Fibroblast of mammary gland (primary cell): ENCODE measurements around the gene PSMA7.

Experiments used
- DNase-seq: peaks from one replicate; pipeline ENCODE4 v3.0.0-alpha.2; 2010; ENCODE audit warnings: low read depth
- H3K4me3 ChIP-seq: 2 replicates; pipeline ENCODE4 v1.5.1; 2011; ENCODE audit warnings: low read depth, mild to moderate bottlenecking, low read length, moderate library complexity; ENCODE audit not compliant: control insufficient read depth
- CTCF ChIP-seq: conservative IDR thresholded peaks from 2 replicates; pipeline ENCODE4 v1.5.1; 2011; ENCODE audit warnings: low read depth, low read length, inconsistent platforms; ENCODE audit not compliant: control insufficient read depth, insufficient read depth

The PSMA7 gene

DNA sequence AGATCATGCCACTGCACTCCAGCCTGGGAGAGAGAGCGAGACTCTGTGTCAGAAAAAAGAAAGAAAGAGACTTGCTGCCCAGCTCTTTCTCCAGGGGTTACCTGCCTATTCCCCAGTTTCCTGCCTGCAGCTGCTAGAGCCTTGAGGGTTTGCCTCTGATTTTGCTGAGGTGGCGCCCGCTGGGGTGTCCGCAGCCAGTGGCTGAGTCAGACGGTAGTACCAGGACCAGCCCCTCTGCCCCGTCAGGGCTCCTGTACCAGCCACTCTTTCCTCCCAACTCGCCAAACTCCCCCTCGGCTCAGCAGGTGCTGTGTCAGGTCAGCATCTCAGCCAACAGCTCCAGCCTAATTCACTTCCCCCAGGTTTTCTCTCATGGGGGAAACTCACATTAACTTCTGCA is 28.3 kb downstream of the PSMA7 start:
- no peak for TF ChIP-seq CTCF
- DNase-seq, result no peak
- no peak overlapping the region for H3K4me3 ChIP-seq

DNA sequence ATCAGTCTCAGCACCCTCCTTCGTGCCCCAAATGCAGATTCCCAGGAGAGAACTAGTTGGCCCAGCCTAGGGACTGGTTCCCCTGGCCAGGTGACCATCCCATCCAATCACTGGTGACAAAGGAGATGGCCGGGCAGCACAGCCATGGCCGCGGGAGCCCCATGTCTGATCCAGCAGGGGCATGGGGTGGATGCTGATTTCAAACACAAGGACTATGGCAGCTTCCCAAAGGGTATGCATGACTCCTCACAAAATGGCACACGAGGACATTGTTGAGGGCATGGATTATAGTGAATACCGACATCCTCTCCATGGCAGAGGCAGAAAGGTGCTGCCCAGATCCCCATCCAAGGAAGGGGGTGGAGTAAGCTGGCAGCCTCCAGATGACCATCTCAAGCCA is 30.8 kb downstream of the PSMA7 start:
- TF ChIP-seq CTCF, result no peak
- DNase-seq, result no peak

GRCh38 chr20:62111148-62111547 is 32.0 kb downstream of the PSMA7 start:
- no peak for TF ChIP-seq CTCF
- no peak for DNase-seq

More for the DNA sequence above, 30.8 kb downstream of the PSMA7 start:
- H3K4me3 ChIP-seq, result no peak overlapping the region

GRCh38 chr20:62105592-62105991 is 37.6 kb downstream of the PSMA7 start:
- no peak for TF ChIP-seq CTCF
- no peak overlapping the region for H3K4me3 ChIP-seq
- DNase-seq, result no peak

More at GRCh38 chr20:62111148-62111547, 32.0 kb downstream of the PSMA7 start:
- no peak overlapping the region for H3K4me3 ChIP-seq

DNA sequence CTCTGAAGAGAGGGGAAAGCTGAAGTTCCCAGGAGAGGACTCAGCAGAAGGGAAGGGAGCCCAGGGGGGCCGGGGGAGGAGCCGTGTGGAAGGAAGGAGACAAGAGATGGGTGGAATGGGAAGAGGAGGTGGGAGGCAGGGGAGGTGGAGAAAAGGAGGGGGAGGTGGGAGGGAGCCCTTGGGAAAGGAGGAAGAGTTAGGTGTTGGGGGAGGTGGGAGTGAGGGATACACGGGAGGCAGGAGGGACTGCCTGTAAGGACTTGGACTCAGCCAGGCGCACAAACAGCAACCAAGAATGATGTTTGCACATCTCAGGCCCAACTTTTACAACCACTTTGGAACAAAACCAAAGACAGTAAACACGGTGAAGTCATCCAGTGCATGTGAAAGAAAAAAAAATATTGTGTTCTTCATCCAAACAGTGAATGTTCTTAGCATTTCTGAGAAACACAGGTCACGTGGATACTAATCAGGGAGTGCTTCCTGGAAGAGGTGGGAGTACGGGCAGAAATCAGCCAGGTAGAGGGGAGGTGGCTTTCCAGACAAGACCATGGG is 38.3 kb downstream of the PSMA7 start:
- peak; percentile 58 for DNase-seq
- no peak overlapping the region for H3K4me3 ChIP-seq
- TF ChIP-seq CTCF, result no peak

- TF ChIP-seq CTCF, result no peak
- H3K4me3 ChIP-seq, result no peak overlapping the region
- no peak for DNase-seq
Measured at GRCh38 chr20:62104234-62104789, 38.9 kb downstream of the PSMA7 start.

- H3K4me3 ChIP-seq, result no peak overlapping the region
- TF ChIP-seq CTCF, result no peak
- no peak for DNase-seq
Measured at GRCh38 chr20:62103508-62104233, 39.5 kb downstream of the PSMA7 start.
